Esophagus squamous epithelium (tissue), 5 donors: Measurements from ENCODE around the gene IL26. TPM values are rescaled to one million over a fixed set of nuclear protein-coding genes. Genes with fewer than 3 reads are reported as not detected.

Experiments
- DNase-seq: peaks from one replicate; lab custom pipeline; 2025; lab: John Stamatoyannopoulos, UW
- H3K27ac ChIP-seq, 4 donors: fragments of 200-600 bp; sonication (generic); one replicate each; pipeline ENCODE4 v1.5.1; 2016 to 2019; ENCODE audit warnings: mild to moderate bottlenecking in 1 of 4
- H3K27me3 ChIP-seq, 4 donors: fragments of 200-600 bp; sonication (generic); 1 replicate in 3 of 4; 2 replicates in 1 of 4; pipeline versions ENCODE4 v1.5.1 to v1.6.0; 2017 to 2021; ENCODE audit warnings: antibody characterized with exemption in 1 of 4
- H3K36me3 ChIP-seq, 3 donors: fragments of 200-600 bp; sonication (generic); one replicate each; pipeline ENCODE4 v1.5.1; 2016 to 2019
- H3K4me1 ChIP-seq, 3 donors: fragments of 200-600 bp; sonication (generic); one replicate each; pipeline ENCODE4 v1.5.1; 2017 to 2019
- H3K4me3 ChIP-seq, 4 donors: fragments of 200-600 bp; sonication (generic); 1 replicate in 3 of 4; 2 replicates in 1 of 4; pipeline ENCODE4 v1.5.1; 2016 to 2019; ENCODE audit warnings: mild to moderate bottlenecking in 2 of 4, moderate library complexity in 1 of 4
- H3K9me3 ChIP-seq, 3 donors: fragments of 200-600 bp; sonication (generic); one replicate each; pipeline ENCODE4 v1.5.1; 2016 to 2019
- CTCF ChIP-seq, 6 experiments: fragments of 450-650 bp in 4 of 6; fragments of 200-600 bp in 2 of 6; sonication (generic) in 2 of 6; IDR thresholded peaks; one replicate each; pipeline ENCODE4 v1.5.1; 2016 to 2019; ENCODE audit warnings: antibody characterized with exemption in 6 of 6, mild to moderate bottlenecking in 4 of 6, moderate library complexity in 4 of 6
- POLR2A ChIP-seq, 4 donors: fragments of 450-650 bp; IDR thresholded peaks; one replicate each; pipeline ENCODE4 v1.6.1; 2017; ENCODE audit warnings: antibody characterized with exemption in 4 of 4, mild to moderate bottlenecking in 4 of 4, moderate library complexity in 3 of 4
- WGBS, 2 donors: methylation state at CpG; one replicate each; pipeline ENCODE4 v1.1.5; 2018; 5-methylcytosine and 5-hydroxymethylcytosine counted together
- intact Hi-C: fragments of 100-400 bp; cut with DNase I; formaldehyde crosslinking; loops from one replicate; pipeline ENCODE4 v1.15.0; 2022
- total RNA-seq, 4 donors: library from RNA; depleted of rRNA; stranded (reverse); fragments of >200 nt; gene quantifications; one replicate each; pipeline ENCODE4 v1.1.0, GENCODE V29; 2016
- donor health status: DM: yes; HTN: yes; CAD: no.

The IL26 gene
- total RNA-seq: 1 to 10 TPM in 1 of 4 donors, under 1 TPM in 1, not detected in 2; 0.38 to 1.3 TPM

GRCh38 chr12:68225576-68226476, at the start of gene IL26:
IL26 (minus strand) TSS chr12:68225810; CDS start chr12:68225756, 54 bp downstream.
- TF ChIP-seq CTCF (IDR thresholded peaks at IDR 0.05) (no peak), POLR2A (IDR thresholded peaks at IDR 0.05) (peak in 1 of 4 donors; percentile 17)
- intact Hi-C loops: no loop called here
- H3K9me3 ChIP-seq: no peaks in the 10 kb centered on the region
- H3K27ac ChIP-seq: peak within 1 kb of the TSS in 1 of 4 donors; percentile 3
- H3K36me3 ChIP-seq: no peaks in the 10 kb centered on the region
- no peak for DNase-seq
- WGBS, 2 donors: 78 to 82% methylated on average over 8 of the region's 8 CpGs
- H3K4me1 ChIP-seq: peaks cover 0 to 13% (median 0%) of the 10 kb centered on the region in 3 donors
- H3K27me3 ChIP-seq: no peaks in the 10 kb centered on the region
- no peak within 1 kb of the TSS for H3K4me3 ChIP-seq

- DNase-seq: no peak
- Histone ChIP-seq H3K36me3 (no peaks in the 10 kb centered on the region), H3K27ac (no peak overlapping the region), H3K9me3 (no peaks in the 10 kb centered on the region), H3K4me1 (peaks cover 0 to 8% (median 0%) of the 10 kb centered on the region in 3 donors), H3K4me3 (no peak overlapping the region), H3K27me3 (no peaks in the 10 kb centered on the region)
- TF ChIP-seq CTCF (IDR thresholded peaks at IDR 0.05): no peak
- no peak for TF ChIP-seq POLR2A (IDR thresholded peaks at IDR 0.05)
- intact Hi-C loops: no loop called here
Measured at GRCh38 chr12:68272732-68273131, 47.1 kb upstream of the IL26 start.

GRCh38 chr12:68271346-68271745, 45.7 kb upstream of the IL26 start:
- no peaks in the 10 kb centered on the region for H3K4me1 ChIP-seq
- DNase-seq: no peak
- no peaks in the 10 kb centered on the region for H3K36me3 ChIP-seq
- no peak overlapping the region for H3K4me3 ChIP-seq
- WGBS, 2 donors: 55 to 69% methylated on average over 8 of the region's 8 CpGs
- no peak overlapping the region for H3K27ac ChIP-seq
- H3K9me3 ChIP-seq: no peaks in the 10 kb centered on the region
- intact Hi-C loops: no loop called here
- TF ChIP-seq CTCF (IDR thresholded peaks at IDR 0.05) (no peak), POLR2A (IDR thresholded peaks at IDR 0.05) (no peak)
- H3K27me3 ChIP-seq: no peaks in the 10 kb centered on the region

- Histone ChIP-seq H3K4me1 (no peaks in the 10 kb centered on the region), H3K27me3 (no peaks in the 10 kb centered on the region), H3K36me3 (no peaks in the 10 kb centered on the region), H3K27ac (no peak overlapping the region), H3K9me3 (no peaks in the 10 kb centered on the region), H3K4me3 (no peak overlapping the region)
- DNase-seq: no peak
- intact Hi-C loops: no loop called here
- 81 to 83% methylated on average over 3 of the region's 3 CpGs for WGBS, 2 donors
- TF ChIP-seq POLR2A (IDR thresholded peaks at IDR 0.05) (no peak), CTCF (IDR thresholded peaks at IDR 0.05) (no peak)
Measured at GRCh38 chr12:68270358-68270757, 44.7 kb upstream of the IL26 start.

- Histone ChIP-seq H3K4me1 (no peaks in the 10 kb centered on the region), H3K9me3 (no peaks in the 10 kb centered on the region), H3K27ac (no peak overlapping the region), H3K27me3 (no peaks in the 10 kb centered on the region), H3K36me3 (no peaks in the 10 kb centered on the region), H3K4me3 (no peak overlapping the region)
- no peak for DNase-seq
- intact Hi-C loops: no loop called here
- WGBS, 2 donors: 77 to 85% methylated on average over 2 of the region's 2 CpGs
- TF ChIP-seq CTCF (IDR thresholded peaks at IDR 0.05) (no peak), POLR2A (IDR thresholded peaks at IDR 0.05) (no peak)
Measured at GRCh38 chr12:68269779-68270178, 44.2 kb upstream of the IL26 start.
